ENCODE results near the gene ILF3. TPM values are rescaled to one million over a fixed set of nuclear protein-coding genes. Genes with fewer than 3 reads are reported as not detected.
A peak's percentile ranks its signal among the peaks of the same experiment; 100 is the strongest.
"Not testable (repeated sequence)": the region's sequence is repeated elsewhere in the genome, so short reads cannot be mapped to it uniquely, and the experiment has no call there.

ILF3 gene
- total and polyA plus RNA-seq, 2 of the 13 experiments (the other 11 are each of a cell fraction or from before 2014, with no cell fraction given) = 120 to 173 TPM

DNA sequence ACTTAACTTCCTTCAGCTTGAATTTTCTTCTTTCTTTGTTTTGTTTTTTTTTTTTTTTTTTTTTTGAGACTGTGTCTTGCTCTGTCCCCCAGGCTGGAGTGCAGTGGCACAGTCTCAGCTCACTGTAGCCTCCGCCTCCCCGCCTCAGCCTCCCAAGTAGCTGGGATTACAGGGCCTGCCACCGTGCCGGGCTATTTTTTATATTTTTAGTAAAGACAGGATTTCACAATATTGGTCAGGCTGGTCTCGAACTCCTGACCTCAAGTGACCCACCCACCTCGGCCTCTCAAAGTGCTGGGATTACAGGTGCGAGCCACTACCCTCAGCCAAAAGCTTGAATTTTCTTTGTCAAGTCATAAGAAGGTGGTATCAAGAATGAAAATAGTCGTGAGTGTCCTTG is 21.1 kb downstream of the ILF3 start:
- H3K9me3 ChIP-seq (ENCODE audit: low read length); ATAC-seq; intact Hi-C loops (cut with micrococcal nuclease; ENCODE audit: unreplicated experiment); H3K27me3 ChIP-seq (ENCODE audit: control insufficient read depth in 1 of 2, insufficient read depth in 2 of 2, low read length in 2 of 2); POLR2A ChIA-PET; BruUV-seq (replicated peaks); H3K27ac ChIP-seq (ENCODE audit: extremely low read length, insufficient read depth, low read length); H3K9ac ChIP-seq (ENCODE audit: insufficient read depth, low read depth, low read length); H2AFZ ChIP-seq (ENCODE audit: low read length); H3K4me2 ChIP-seq (ENCODE audit: low read depth, low read length); DNase-seq (ENCODE audit: low spot score); in situ Hi-C loops (cut with HindIII; ENCODE audit: extremely low pct_ligation_motif_present, low pct_unique_long_range_greater_than_20kb); FAIRE-seq; CTCF ChIA-PET (ENCODE audit: low intra/inter-chr PET ratio, low total read pairs); H3K4me1 ChIP-seq (ENCODE audit: insufficient read depth, low read length); H3K4me3 ChIP-seq (replicated peaks in 1 of 3; ENCODE audit: insufficient read depth in 1 of 3, low read depth in 2 of 3, low read length in 3 of 3): not testable (repeated sequence)
- H4K20me1 ChIP-seq (ENCODE audit: insufficient read depth, low read length) = peaks cover 24% of the 10 kb centered on the region
- 93% methylated on average over 8 of the region's 8 CpGs for WGBS (ENCODE audit: low lambda C conversion rate)
- H3K79me2 ChIP-seq (ENCODE audit: insufficient read depth, low read length) = peaks cover 54% of the 10 kb centered on the region
- H3K36me3 ChIP-seq (replicated peaks in 1 of 2; ENCODE audit: control insufficient read depth in 1 of 2, insufficient read depth in 2 of 2, low read length in 2 of 2) = peaks cover 40 to 85% of the 10 kb centered on the region in 2 experiments

DNA sequence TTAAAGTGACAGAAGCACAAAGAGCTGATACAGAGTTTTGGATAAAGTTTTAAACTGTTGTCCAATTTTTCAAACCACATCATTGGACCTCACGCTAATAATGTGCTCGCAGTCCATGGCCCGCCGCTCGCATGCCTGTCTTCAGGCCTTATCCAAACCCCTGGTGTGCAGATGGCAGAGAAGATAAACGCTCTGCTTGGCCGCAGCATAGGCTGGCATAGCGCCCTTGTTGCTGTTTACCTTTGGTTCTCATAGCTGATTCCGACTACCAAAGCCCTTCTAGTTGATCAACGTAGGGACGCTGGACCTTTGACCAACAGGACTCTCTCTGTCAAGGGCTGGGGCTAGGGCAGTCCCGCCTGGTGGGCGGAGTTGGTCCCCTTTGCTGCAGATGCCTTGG is 23.6 kb downstream of the ILF3 start:
- WGBS (ENCODE audit: low lambda C conversion rate) = 90% methylated on average over 12 of the region's 13 CpGs
- TF ChIP-seq HOXD1 (CRISPR knock-in tag; IDR thresholded peaks at IDR 0.05) = no peak
- TF ChIP-seq RBM22 (optimal IDR thresholded peaks at IDR 0.05; ENCODE audit: low read length) = peak; percentile 59
- TF ChIP-seq SALL1 (CRISPR knock-in tag; IDR thresholded peaks at IDR 0.05) = no peak
- no peak for TF ChIP-seq CREM (IDR thresholded peaks at IDR 0.05)
- TF ChIP-seq CREM (CRISPR knock-in tag; IDR thresholded peaks at IDR 0.05) = no peak
- peaks cover 34% of the 10 kb centered on the region for H3K79me2 ChIP-seq (ENCODE audit: insufficient read depth, low read length)
- FAIRE-seq = no peak
- H2AFZ ChIP-seq (ENCODE audit: low read length) = no peak overlapping the region
- no peaks in the 10 kb centered on the region for H3K9me3 ChIP-seq (ENCODE audit: low read length)
- H3K4me3 ChIP-seq (replicated peaks in 1 of 3; ENCODE audit: insufficient read depth in 1 of 3, low read depth in 2 of 3, low read length in 3 of 3) = no peak overlapping the region
- no peaks in the 10 kb centered on the region for H3K4me1 ChIP-seq (ENCODE audit: insufficient read depth, low read length)
- H4K20me1 ChIP-seq (ENCODE audit: insufficient read depth, low read length) = peaks cover 8% of the 10 kb centered on the region; the same call in 1 of the 2 replicates
- no TSS peak for BruUV-seq (replicated peaks)
- DNase-seq (ENCODE audit: low spot score) = no peak
- H3K27me3 ChIP-seq (ENCODE audit: control insufficient read depth in 1 of 2, insufficient read depth in 2 of 2, low read length in 2 of 2) = no peaks in the 10 kb centered on the region; a peak in 1 of 5 replicates
- no peak overlapping the region for H3K4me2 ChIP-seq (ENCODE audit: low read depth, low read length)
- in situ Hi-C loops (cut with HindIII; ENCODE audit: extremely low pct_ligation_motif_present, low pct_unique_long_range_greater_than_20kb) (no loop called here), intact Hi-C loops (cut with micrococcal nuclease; ENCODE audit: unreplicated experiment) (no loop called here)
- H3K9ac ChIP-seq (ENCODE audit: insufficient read depth, low read depth, low read length) = no peak overlapping the region
- ChIA-PET POLR2A (no interaction called here), CTCF (ENCODE audit: low intra/inter-chr PET ratio, low total read pairs) (no interaction called here)
- no peak for ATAC-seq
- H3K36me3 ChIP-seq (replicated peaks in 1 of 2; ENCODE audit: control insufficient read depth in 1 of 2, insufficient read depth in 2 of 2, low read length in 2 of 2) = peaks cover 46 to 92% of the 10 kb centered on the region in 2 experiments
- no peak overlapping the region for H3K27ac ChIP-seq (ENCODE audit: extremely low read length, insufficient read depth, low read length)

Measured in HepG2 (cell line).